Dermis microvascular lymphatic vessel endothelial cell (primary cell): ENCODE measurements around the gene TSNAX. TPM values are rescaled to one million over a fixed set of nuclear protein-coding genes. Genes with fewer than 3 reads are reported as not detected.
"Not testable (repeated sequence)": the region's sequence is repeated elsewhere in the genome, so short reads cannot be mapped to it uniquely, and the experiment has no call there.

Experiments used
- DNase-seq, 2 donors: peaks; one replicate each; pipeline versions ENCODE4 v3.0.0 to v3.0.0-alpha.2; 2010; ENCODE audit warnings: low read depth in 2 of 2
- total RNA-seq: library from RNA; depleted of rRNA; stranded (reverse); fragments of >200 nt; gene quantifications from 2 replicates; pipeline ENCODE4 v1.2.1, GENCODE V29; 2014

TSNAX gene, protein sequence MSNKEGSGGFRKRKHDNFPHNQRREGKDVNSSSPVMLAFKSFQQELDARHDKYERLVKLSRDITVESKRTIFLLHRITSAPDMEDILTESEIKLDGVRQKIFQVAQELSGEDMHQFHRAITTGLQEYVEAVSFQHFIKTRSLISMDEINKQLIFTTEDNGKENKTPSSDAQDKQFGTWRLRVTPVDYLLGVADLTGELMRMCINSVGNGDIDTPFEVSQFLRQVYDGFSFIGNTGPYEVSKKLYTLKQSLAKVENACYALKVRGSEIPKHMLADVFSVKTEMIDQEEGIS
- total RNA-seq: 26.7 and 28.2 TPM in 2 replicates

DNA sequence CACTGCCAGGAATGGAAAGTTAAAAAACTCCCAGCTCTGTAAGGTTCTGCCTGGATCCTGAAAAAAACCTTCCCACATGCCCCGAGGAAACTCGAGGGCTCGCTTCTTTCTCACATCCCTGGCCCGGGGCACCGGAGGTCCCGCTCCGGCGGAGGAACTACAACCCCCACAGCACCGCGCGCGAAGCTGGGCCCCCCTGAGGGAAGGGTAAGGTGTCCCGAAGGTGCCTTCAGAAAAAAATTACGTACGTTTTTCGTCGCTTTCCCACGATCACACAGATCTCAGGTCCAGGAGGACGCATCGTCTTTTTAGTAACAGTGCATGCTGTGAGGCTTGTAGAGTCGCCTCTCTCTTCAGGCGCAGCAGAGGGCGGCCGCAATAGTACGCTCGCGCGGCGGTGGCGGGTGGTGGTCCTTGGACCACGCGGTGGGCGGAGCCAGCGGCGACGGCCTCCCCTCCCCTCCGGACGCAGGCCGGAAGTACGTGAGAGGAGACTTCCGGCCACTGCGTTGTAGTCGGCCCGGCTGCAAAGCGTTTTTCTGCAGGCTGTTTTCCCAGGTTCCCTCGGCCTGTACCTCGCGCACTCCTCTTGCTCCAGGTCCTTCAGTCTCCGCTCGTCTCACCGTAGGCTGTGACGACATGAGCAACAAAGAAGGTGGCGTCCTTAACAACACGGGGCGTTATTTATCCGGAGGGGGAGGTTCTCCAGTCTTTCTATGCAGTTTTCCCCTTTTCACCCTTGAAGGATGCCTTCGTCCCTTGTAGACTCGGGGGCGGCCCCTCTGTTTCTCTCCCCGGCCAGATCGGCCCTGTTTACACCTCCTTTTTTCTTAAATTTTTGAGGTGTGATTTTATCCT, at the start of gene TSNAX:
TSNAX (plus strand) TSS at position 498 of the 858 bp plus-strand sequence; CDS start at position 640, 142 bp downstream.
- peak; percentile 89 to 95 for DNase-seq

DNA sequence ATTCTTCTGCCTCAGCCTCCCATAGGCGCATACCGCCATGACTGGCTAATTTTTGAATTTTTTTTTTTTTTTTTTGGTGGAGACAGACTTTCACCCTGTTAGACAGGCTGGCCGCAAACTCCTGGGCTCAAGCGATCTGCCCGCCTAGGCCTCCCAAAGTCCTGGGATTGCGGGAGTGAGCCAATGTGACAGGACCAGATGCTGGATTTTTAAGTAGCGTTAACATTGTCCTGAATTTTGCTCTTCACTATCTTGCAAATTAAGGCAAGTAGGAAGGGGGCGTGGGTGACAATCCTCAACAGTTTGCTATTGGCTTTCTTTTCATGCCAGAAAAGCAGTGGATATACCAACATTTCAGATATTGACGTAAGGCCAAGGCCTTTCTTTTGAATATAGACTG, 49.7 kb upstream of the TSNAX start:
- DNase-seq: no peak

DNA sequence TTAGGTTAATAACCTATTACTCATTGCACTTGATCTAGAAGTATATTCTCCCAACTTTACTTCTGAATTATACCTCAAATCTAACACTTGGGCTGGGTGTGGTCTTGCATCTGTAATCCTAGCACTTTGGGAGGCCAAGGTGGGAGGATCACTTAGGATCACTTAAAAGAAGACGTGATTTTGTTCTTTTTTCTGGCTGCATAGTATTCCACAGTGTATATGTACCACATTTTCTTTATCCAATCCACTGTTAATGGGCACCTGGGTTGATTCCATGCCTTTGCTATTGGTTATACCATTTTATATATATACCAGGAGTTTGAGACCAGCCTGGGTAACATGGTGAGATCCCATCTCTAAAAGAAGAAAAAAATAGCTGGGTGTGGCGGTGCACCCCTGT, 48.5 kb upstream of the TSNAX start:
- no peak for DNase-seq

DNA sequence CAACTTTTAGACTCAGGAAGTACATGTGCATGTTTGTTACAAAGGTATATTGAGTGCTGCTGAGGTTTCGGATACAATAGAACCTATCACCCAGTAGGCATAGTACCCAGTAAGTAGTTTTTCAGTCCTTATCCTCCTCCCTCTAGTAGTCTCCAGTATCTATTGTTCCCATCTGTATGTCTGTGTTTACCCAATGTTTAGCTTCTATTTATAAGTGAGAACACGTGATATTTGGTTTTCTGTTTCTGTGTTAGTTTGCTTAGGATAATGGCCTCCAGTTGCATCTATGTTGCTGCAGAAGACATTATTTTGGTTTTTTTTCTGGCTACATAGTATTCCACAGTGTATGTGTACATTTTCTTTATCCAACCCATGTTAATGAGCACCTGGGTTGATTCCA, 47.2 kb upstream of the TSNAX start:
- DNase-seq: no peak

GRCh38 chr1:231485029-231485784, 43.3 kb upstream of the TSNAX start:
- DNase-seq: no peak

GRCh38 chr1:231487019-231487418, 41.5 kb upstream of the TSNAX start:
- peak in 1 of 2 donors; percentile 19 for DNase-seq

DNA sequence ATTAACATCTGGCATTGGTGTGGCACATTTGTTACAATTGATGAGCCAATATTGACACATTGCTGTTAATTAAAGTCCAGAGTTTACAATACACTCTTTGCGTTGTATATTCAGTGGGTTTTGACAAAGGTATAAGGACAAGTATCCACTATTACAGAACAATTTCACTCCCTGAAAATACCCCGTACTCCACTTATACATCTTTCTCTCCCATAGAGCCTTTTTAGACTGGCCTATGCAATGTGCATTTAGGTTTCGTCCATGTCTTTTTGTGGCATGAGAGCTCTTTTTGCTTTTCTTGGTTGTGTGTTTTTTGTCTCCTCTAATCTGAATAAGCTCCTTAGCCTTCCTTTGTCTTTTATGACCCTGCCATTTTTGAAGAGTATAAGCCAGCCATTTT, 40.6 kb upstream of the TSNAX start:
- DNase-seq: no peak

- DNase-seq: peak in 1 of 2 donors; percentile 16
These were observed 34.9 kb upstream of the TSNAX start for GRCh38 chr1:231493421-231494185.

DNA sequence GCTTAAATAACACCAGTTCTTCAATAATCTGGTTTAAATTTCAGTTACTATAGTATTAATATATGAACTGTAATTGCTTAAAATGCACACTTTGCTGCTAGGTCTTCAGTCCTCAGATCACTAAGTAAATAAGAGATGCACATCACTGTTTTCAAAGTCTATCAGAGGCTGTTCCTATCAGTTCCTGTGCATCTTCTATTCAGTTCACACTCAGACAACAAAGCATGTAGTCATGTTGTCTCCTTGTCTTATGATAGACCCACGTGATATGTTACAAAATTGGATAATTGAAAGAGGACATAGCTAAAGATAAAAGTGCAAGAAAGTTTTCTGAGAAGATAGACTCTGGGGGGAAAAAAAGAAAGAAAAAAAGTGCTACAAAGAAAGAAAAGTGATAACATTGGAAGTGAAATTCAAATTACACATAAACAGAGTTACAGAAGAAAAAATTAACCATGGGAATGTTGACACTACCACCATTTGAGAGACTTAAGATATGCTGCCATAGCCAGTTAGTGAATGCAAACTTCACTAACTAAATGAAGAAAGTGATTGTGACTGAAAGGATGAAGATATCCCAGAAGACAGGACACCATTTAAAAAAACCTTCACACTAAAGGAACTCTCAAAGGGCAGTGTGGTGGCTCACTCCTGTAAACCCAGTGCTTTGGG, 33.9 kb upstream of the TSNAX start:
- no peak for DNase-seq

GRCh38 chr1:231497629-231498152, 30.8 kb upstream of the TSNAX start:
- no peak for DNase-seq

DNA sequence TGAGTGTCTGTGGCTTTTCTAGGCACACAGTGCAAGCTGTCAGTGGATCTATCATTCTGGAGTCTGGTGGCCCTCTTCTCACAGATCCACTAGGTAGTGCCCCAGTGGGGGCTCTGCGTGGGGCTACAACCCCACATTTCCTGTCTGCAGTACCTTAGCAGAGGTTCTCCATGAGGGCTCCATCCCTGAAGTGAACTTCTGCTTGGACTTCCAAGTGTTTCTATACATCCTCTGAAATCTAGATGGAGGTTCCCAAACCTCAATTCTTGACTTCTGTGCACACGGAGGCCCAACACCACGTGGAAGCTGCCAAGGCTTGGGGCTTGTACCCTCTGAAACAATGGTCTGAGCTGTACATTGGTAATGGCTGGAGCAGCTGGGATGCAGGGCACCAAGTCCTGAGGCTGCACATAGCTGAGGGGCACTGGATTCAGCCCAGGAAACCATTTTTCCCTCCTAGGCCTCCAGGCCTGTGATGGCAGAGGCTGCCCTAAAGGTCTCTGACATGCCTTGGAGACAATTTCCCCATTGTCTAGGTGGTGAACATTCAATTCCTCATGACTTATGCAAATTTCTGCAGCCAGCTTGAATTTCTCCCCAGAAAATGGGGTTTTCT, 29.2 kb upstream of the TSNAX start:
- DNase-seq: no peak

GRCh38 chr1:231500666-231501065, 27.8 kb upstream of the TSNAX start:
- no peak for DNase-seq

DNA sequence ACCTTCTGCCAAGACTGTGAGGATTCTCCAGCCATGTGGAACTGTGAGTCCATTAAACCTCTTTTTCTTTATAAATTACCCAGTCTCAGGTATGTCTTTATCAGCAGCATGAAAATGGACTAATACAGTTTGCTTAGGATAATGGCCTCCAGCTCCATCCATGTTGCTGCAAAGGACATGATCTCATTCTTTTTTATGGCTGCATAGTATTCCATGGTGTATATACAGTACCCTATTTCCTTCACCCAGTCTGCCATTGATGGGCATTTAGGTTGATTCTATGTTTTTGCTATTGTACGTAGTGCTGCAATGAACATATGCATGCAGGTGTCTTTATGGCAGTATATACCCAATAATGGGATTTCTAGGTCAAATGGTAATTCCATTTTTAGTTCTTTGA, 25.3 kb upstream of the TSNAX start:
- DNase-seq: not testable (repeated sequence)

DNA sequence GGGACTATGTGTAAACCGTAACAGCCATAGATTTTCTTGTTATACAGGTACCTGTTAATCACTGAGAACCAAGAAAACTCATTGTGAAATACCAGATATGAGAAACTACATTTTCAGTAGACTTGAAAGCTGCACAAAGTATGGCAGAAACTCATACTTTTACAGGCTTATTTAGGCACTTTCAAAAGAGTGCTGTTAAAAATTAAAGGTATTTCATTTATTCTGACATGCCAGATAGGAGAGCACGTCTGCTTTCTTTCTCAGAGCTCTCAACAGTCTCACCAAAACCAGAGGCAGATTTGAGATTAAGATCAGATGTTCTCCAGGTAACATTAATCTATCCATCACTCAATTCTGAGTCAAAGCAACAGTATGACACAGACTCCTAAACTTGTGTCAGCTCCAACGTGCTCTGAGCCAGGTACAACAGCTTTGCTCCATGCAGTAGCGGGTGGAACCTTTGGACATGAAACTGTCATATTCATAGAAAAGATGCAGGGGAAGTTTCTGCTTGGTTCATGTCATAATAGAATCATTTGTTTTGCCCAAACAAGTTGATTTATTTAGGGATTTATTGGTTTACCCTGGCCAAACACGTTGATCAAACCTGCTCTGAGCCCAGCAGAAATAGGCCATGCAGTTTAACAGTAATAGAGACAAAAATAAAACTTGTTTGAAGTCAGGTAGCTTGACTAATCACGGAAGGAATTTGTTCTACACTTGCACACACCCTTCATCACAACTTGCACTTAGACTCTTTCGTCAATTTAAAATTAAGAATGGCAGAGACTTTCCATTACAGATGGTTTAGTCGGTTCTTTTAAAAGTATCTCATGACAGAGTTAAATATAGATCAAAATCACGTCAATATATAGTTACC, 20.8 kb upstream of the TSNAX start:
- no peak for DNase-seq

GRCh38 chr1:231508497-231508896, 20.0 kb upstream of the TSNAX start:
- DNase-seq: no peak

DNA sequence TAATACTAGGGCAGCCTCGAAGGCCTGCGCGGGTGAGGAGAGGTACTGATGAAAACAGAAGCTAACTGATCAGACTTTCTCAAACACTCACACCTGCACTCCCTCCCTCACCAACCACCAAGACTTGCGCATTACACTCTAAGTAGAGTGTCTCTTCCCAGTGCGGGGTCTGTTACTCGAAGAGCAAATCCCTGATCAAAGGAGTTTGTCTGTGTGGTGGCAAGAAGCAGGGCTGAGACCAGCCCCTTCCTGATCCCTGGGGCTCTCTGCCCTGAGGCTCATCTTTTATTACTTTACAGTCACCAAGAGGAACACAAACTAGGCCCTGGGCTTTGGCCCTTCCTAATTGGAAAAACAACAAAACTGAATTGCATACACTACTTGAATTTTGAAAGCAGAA, 19.5 kb upstream of the TSNAX start:
- no peak for DNase-seq

GRCh38 chr1:231512147-231512698, 16.2 kb upstream of the TSNAX start:
- DNase-seq: no peak

DNA sequence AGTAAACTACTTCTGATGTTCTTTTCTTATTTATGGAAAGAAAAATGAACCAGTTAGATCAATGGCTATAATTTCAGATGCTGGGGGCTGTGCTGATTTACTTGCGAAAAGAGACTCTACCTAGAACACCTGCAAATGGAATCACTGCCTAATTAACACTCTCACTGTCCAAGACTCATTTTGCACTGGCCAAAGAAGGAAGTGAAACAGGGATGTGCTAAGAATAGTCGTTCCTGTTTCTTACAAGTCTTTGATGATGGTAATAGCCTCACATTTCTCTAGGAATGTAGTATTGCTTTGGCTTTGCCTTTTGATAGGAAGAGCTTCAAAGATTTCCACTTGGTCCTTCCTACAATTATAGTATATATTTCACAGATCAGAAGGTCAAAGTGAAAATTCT, 12.7 kb upstream of the TSNAX start:
- no peak for DNase-seq

DNA sequence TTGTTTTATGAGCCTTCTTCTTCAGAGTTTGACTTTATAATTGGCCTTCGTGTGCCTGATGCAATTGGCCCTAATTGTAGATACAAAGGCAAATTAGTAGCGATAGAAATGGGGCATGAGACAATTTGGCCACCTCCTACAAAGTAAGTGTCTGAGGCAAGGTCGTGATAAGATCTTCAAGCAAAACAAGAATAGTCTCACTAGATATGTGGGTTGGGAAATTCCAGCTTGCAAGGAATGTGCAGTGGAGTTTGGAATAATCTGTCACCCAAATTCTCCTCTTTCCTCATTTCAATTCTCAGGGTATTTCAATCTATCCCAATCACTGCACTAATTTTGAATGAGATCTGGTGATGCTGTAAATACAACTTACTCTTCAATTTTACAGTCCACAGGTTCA, 11.4 kb upstream of the TSNAX start:
- DNase-seq: no peak
